Measurements from ENCODE around the gene CISTR. TPM values are rescaled to one million over a fixed set of nuclear protein-coding genes. Genes with fewer than 3 reads are reported as not detected.
"Not testable (repeated sequence)": the region's sequence is repeated elsewhere in the genome, so short reads cannot be mapped to it uniquely, and the experiment has no call there.

CISTR gene
- total RNA-seq, 4 donors from 2014 or later: not detected

GRCh38 chr12:53725824-53726223 lies 26.0 kb downstream of the CISTR start:
- intact Hi-C loops (cut with DNase I): no loop called here
- Histone ChIP-seq H3K9me3 (no peaks in the 10 kb centered on the region), H3K4me3 (peak overlapping the region; percentile 80 to 82 (median 81)), H3K36me3 (peaks cover 33 to 46% (median 42%) of the 10 kb centered on the region in 4 donors), H3K27ac (replicated peaks in 1 of 4) (no peak overlapping the region), H3K4me1 (peaks cover 14 to 29% (median 23%) of the 10 kb centered on the region in 4 donors), H3K27me3 (no peaks in the 10 kb centered on the region)
- WGBS: 36% methylated on average over 4 of the region's 4 CpGs
- TF ChIP-seq POLR2A (IDR thresholded peaks at IDR 0.05; ENCODE audit: low read depth): no peak
- TF ChIP-seq POLR2AphosphoS5 (IDR thresholded peaks at IDR 0.05): no peak
- TF ChIP-seq, protein P1, sequence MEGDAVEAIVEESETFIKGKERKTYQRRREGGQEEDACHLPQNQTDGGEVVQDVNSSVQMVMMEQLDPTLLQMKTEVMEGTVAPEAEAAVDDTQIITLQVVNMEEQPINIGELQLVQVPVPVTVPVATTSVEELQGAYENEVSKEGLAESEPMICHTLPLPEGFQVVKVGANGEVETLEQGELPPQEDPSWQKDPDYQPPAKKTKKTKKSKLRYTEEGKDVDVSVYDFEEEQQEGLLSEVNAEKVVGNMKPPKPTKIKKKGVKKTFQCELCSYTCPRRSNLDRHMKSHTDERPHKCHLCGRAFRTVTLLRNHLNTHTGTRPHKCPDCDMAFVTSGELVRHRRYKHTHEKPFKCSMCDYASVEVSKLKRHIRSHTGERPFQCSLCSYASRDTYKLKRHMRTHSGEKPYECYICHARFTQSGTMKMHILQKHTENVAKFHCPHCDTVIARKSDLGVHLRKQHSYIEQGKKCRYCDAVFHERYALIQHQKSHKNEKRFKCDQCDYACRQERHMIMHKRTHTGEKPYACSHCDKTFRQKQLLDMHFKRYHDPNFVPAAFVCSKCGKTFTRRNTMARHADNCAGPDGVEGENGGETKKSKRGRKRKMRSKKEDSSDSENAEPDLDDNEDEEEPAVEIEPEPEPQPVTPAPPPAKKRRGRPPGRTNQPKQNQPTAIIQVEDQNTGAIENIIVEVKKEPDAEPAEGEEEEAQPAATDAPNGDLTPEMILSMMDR (IDR thresholded peaks at IDR 0.05): no peak
- no peak for TF ChIP-seq EP300 (IDR thresholded peaks at IDR 0.05)
- DNase-seq (ENCODE audit: extremely low spot score): no peak

DNA sequence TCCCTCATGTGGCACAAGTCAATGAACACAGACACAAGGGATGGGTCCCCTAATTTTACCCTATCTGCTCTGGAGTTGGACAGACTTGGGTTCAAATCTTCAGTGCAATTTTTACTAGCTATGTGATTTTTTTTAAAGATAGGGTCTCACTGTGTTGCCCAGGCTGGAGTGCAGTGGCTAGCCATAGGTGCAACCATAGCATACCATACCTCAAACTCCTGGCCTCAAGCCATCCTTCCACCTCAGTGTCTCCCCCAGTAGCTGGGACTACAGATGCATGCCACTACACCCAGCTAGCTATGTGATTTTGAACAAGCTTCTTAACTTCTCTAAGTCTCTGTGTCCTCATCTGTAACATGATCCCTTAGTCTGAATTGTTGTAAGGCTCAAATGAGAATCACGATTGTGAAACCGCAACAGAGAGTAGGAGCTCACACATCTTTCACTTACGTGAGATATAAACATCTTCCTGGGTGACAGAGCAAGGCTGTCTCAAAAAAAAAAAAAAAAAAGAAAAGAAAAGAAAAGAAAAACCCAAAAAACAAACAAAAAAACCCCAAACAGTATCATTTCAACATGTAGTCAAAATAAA lies 29.2 kb downstream of the CISTR start:
- 76% methylated on average over 3 of the region's 3 CpGs for WGBS
- Histone ChIP-seq H3K9me3 (no peaks in the 10 kb centered on the region), H3K27ac (replicated peaks in 1 of 4) (no peak overlapping the region), H3K4me1 (peaks cover 14 to 23% (median 18%) of the 10 kb centered on the region in 4 donors), H3K4me3 (no peak overlapping the region), H3K36me3 (peaks cover 56 to 79% (median 73%) of the 10 kb centered on the region in 4 donors), H3K27me3 (no peaks in the 10 kb centered on the region)
- TF ChIP-seq POLR2AphosphoS5 (IDR thresholded peaks at IDR 0.05) (no peak), POLR2A (IDR thresholded peaks at IDR 0.05; ENCODE audit: low read depth) (no peak), EP300 (IDR thresholded peaks at IDR 0.05) (no peak)
- TF ChIP-seq, protein P1 (IDR thresholded peaks at IDR 0.05): no peak
- intact Hi-C loops (cut with DNase I): no loop called here
- DNase-seq (ENCODE audit: extremely low spot score): no peak

GRCh38 chr12:53720946-53721345 lies 30.8 kb downstream of the CISTR start:
- WGBS: 79% methylated on average over 1 of the region's 1 CpG
- H3K9me3 ChIP-seq: no peaks in the 10 kb centered on the region
- TF ChIP-seq POLR2AphosphoS5 (IDR thresholded peaks at IDR 0.05) (no peak), POLR2A (IDR thresholded peaks at IDR 0.05; ENCODE audit: low read depth) (no peak), EP300 (IDR thresholded peaks at IDR 0.05) (no peak)
- TF ChIP-seq, protein P1 (IDR thresholded peaks at IDR 0.05): no peak
- H3K27ac ChIP-seq (replicated peaks in 1 of 4): no peak overlapping the region
- peaks cover 64 to 95% (median 89%) of the 10 kb centered on the region in 4 donors for H3K36me3 ChIP-seq
- intact Hi-C loops (cut with DNase I): no loop called here
- no peak overlapping the region for H3K4me3 ChIP-seq
- H3K27me3 ChIP-seq: no peaks in the 10 kb centered on the region
- H3K4me1 ChIP-seq: peaks cover 8 to 14% (median 10%) of the 10 kb centered on the region in 4 donors
- DNase-seq (ENCODE audit: extremely low spot score): no peak

DNA sequence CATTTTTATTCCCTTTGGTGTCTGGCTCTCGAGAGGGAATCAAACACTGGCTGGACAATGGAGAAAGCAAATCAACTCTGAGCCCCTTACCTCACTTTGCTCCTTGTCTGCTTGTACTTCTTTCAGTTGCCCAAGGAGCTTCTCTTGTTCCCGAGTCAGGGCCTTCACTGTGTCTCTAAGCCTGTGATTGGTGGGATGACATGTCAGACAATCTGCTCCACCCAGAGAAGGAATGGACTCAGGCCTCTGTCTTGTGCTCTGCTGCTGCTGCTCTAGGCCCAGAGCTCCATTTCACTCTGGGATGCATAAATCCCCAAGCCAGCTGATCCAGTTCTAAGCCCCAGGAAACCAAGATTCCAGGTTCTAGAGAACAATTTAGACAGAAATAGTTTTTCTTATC lies 32.1 kb downstream of the CISTR start:
- intact Hi-C loops (cut with DNase I): no loop called here
- 68% methylated on average over 2 of the region's 2 CpGs for WGBS
- peaks cover 0 to under 1% (median 0%) of the 10 kb centered on the region in 4 donors for H3K4me1 ChIP-seq
- no peak overlapping the region for H3K27ac ChIP-seq (replicated peaks in 1 of 4)
- H3K36me3 ChIP-seq: peaks cover 77 to 100% (median 98%) of the 10 kb centered on the region in 4 donors
- H3K27me3 ChIP-seq: no peaks in the 10 kb centered on the region
- no peak overlapping the region for H3K4me3 ChIP-seq
- no peaks in the 10 kb centered on the region for H3K9me3 ChIP-seq
- TF ChIP-seq, protein P1 (IDR thresholded peaks at IDR 0.05): no peak
- no peak for TF ChIP-seq EP300 (IDR thresholded peaks at IDR 0.05)
- no peak for TF ChIP-seq POLR2AphosphoS5 (IDR thresholded peaks at IDR 0.05)
- TF ChIP-seq POLR2A (IDR thresholded peaks at IDR 0.05; ENCODE audit: low read depth): no peak
- DNase-seq (ENCODE audit: extremely low spot score): no peak

GRCh38 chr12:53718567-53718966 lies 33.2 kb downstream of the CISTR start:
- DNase-seq (ENCODE audit: extremely low spot score); intact Hi-C loops (cut with DNase I); H3K4me1 ChIP-seq; H3K27me3 ChIP-seq; H3K4me3 ChIP-seq; H3K9me3 ChIP-seq; H3K27ac ChIP-seq (replicated peaks in 1 of 4): not testable (repeated sequence)
- peaks cover 80 to 100% (median 98%) of the 10 kb centered on the region in 4 donors for H3K36me3 ChIP-seq
- 91% methylated on average over 6 of the region's 6 CpGs for WGBS
